ENCODE results near the gene RXRA.

Gene RXRA

DNA sequence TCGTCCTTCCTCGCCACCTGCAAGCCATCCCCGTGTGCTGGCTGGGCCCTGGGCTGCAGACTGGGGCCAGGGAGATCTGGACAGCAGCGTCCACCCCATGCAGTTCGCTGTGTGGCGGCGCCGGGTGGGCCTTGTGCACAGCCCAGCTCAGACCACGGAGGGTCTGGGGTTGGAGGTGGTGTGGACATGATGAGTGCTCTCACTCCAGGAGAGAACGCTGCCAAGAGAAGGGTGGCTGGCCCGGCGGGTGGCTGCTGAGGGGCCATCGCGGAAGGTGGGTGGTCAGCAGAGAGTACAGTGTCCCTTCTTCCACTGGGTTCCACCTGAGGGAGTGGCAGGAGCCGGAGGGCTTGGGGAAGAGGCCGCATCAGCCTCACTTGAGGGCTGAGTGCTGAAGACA is 44.4 kb downstream of the RXRA start:
- no peak for DNase-seq

DNA sequence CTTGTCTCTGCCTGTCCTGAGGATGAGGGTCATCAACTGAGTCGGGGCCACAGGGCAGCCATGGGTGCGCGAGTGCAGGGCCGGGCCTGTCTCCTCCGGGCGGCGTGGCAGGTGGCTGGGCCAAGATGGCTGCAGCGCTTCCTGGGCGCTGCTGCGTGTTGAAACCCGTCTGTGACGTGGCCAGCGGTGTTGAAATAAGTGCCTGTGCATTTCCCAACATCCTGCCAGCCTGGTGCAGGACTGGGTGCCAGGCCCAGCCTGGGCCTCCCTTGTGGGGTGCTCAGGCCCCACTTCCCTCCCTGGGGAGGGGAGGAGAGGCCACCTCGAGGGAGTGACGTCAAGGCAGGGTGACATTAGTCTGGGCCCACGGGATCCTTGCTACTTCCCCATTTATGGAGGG is 45.5 kb downstream of the RXRA start:
- DNase-seq: no peak

DNA sequence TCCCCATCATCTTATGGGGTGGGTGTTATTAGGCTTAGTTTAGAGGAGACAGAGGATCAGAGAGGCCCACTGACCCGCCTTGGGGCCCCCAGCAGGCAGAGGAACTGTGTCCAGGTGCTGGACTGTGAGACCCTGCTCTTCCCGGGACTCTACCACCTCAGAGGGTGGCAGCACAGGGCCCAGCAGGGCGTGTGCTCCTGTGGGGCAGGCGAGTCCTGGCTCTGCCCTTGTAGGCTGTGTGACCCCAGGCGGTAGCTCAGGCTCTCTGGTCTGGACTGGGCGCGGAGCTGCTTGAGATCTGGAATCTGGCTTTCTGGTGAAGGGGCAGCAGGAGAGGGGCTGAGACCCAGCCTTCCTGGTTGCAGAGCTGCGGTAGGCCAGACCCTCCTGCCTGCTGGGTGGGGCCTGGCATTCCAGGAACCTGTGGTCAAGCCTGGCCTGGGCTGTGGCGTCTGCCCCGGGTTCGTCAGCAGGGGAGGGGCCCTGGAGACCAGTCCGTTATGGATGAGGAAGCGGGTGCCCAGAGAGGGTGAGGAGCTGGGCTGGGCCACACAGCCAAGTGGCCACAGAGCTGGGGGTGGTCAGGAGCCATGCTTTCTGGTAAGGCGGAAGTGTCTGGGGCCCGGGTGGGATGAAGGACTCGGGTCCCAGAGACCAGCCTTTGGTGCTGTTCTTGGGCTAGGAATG is 46.5 kb downstream of the RXRA start:
- no peak for DNase-seq

DNA sequence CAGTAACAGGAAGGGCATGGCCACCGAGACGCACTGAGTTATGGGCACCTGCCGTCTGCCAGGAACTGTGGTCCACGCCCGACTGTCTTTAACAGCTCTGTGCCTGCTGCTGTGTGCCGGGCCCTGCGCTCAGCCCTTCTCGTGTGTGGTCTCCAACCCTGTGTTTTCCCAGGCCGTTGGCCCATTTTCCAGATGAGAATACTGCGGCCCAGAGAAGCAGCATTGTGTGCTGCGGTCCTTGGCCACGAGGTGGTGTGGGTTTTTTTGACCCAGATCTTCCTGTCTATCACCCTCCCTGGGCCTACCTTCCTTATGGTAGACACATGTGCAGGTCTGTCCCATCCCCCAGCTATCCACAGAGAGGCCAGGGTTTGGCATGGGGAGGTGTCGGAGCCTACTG is 47.0 kb downstream of the RXRA start:
- DNase-seq: no peak

DNA sequence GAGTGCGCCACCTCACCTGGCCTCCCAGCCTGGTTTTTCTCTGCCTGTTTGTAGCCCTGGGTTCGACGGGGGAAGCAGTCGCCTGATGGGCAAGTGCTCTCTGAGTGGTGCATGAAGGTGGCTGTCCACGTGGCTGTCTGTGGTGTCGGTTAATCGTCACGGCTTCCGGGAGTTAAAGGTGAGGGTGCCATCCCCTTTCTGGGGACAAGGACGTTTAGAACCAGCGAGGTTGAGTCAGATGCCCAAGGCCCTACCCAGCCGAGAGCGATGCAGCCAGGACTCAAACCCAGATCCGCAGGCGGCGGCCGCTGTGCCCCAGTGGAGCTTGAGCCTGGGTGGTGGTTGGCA is 47.7 kb downstream of the RXRA start:
- no peak for DNase-seq

DNA sequence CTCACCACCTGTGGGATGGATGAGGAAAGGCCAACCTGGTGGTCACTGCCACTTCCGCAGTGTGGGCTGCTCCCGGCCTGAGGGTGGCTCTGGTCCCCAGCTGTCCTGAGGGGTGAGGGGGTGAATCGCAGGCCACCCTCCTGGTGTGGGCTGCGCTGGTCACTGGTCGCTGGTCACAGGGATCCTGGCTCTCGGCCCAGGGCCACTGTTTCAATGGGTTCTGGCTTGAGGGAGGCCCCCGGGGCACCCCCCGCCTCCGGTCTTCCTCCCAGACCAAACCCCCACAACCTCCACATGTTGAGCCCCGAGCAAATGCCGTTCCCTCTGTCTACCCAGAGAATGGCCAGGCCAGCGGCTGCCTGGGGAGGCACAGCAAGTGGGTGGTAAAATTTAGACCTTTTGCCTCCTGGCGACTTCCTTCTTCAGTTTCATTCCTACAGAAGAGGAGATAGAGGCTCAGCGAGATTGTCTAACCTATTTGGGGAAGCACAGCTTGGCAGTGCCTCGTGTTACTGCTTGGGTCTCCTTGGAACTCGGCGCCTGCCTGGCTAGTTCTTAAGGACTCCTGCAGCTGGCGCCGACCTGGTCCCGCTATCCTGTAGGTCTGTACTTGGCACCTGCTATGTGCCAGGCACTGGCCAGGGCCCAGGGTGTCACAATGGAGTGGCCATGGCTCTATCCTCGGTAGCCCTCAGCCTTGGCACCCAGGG is 48.2 kb downstream of the RXRA start:
- no peak for DNase-seq

DNA sequence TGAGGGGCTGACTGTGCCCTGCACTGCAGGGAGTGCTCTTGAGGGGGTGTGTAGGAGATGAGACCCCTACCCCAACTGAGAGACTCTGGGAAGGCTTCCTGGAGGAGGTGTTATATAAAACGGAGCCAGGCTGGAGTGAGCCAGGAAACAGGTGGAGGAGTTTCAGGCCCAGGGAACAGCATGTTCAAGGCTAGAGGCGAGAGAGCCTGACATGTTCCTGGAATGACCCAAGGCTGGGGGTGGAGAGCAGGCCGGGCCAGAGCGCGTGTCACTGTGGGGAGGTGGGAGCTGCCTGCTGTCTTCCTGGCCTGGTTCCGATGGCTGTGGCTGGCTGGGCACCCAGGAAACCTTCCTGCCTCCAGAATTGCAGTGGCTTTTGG is 48.7 kb downstream of the RXRA start:
- no peak for DNase-seq

DNA sequence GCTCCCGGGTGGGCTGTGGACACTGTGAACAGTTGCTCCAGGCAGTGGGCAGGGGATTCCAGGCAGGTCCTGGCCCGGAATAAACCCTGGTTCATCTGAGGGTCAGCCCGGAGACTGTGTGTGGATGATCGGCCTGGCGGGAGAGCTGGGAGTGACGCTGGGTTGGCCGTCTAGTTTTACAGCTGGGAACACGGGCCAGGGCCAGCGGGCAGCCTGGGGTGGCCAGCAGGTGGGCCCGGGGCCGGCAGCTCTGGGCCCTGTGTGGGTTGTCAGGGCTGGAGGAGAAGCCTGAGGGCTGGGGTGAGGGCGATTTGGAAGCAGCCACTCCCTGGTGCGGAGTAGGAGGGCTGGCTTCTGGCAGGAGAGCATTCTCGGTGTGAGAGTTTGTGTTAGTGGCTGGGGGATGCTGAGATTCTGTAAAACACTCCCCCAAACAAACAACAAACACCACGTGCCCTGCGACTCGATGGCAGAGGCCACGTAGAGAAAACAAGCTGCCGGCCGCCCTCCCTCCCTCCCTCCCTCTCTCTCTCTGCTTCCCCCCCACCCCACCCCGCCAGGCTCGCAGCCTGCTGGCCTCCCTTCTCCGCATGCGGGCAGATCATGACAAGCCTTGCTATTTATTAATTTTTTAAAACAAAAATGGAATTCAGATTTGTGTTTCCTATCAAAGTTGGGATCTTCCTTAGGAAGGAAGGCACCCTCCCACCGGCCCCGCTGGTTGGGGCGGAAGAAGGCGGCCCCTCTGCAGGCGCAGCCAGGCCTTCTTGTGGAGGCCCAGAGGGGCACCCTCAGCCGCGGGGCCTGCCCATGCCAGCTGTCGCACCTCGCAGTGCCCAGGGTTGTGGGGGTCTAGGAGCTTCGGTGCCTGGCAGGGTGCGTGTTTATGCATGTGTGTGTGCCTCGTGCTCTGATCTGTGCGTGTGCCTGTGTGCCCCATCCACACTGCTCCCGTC is 49.5 kb downstream of the RXRA start:
- no peak for DNase-seq

DNA sequence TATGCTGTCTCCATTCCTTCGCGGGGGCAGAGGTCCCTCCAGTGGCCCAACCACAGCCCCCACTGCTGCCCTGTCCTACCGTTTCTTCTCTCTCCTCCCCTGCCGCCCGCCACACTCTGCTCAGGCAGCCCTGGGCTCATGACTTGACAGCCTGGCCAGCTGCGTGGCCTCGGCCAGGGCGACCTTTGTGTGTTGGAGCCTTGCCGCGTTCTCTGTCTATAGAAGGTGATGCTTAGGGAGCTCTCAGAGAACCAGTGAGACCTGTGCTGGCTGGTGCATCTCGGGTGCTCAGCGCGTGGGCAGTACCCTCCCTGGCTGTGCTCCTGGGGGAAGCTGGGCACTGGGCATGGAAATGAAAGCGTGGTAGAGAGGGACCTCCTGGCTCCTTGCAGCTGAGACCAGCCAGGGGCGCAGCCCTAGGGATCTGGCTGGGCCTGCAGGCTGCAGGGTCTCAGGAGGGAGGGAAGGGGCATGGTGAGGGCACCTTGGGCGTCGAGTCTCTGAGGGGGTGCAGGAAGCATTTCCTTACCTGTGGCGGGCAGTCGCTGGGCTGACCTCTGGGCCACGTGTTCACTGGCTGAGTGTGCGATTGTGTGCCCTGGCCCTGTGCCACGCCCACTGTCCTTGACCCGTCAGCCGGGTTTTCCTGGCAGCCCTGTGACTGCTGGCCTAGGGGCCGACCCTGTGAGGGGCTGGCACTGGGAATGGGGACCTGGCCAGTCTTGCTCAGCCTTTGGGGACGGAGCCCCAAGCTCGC is 50.3 kb downstream of the RXRA start:
- no peak for DNase-seq

DNA sequence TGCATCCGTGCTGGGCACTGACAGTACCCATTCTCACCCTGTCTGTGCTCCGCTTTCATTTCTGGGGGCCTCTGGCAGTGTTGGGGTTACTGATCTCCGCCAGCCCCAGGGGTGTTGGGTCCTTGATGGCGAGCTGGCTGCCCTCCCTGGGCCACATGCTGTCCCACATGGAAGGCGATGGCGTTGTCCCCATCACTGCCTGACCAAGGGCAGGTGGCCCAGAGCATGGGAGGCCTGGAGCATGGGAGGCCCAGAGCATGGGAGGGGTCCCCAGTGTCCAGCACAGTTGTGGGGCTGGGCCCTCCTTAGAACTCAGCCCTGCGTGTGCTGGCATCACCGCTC is 50.9 kb downstream of the RXRA start:
- DNase-seq: no peak

DNA sequence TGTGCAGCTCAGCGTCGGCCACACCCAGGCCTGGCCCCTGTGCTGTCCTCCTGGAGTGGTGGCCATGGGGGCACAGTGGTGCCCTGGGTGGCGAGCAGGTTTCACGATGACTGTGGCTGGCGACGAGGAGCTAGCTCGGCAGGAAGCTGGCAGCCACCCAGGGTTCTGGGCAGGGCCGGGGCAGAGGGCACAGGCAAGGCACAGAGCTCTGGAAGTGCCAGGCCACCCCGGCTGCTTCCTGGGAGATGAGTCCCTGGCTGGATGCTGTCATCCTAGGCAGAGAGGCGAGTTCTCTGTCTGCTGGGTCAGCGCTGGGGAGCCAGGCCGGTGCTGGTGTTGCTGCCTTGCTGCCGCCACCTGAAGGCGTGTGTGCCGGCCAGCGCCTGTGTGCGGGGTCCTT is 51.7 kb downstream of the RXRA start:
- no peak for DNase-seq

DNA sequence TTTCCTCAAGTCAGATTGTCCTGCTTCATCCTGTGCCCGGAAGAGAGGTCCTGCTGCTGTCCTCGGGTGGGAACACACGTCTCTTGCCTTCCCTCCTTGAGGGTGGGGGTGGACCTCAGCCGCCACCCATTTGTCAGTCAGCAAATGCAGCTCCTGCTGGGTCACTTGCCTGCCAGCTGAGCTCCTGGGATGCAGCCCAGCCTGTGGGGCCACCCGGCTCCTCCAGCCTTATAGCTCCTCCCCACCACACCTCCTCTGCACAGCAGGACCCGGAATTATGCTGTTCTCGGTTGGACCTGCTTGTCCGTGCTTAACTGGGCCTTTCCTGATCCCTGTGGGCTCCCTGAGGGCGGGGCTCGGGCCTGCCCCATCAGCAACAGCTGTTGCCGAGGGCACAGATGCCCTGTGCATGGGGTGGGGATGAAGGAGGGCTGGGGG is 52.7 kb downstream of the RXRA start:
- no peak for DNase-seq

DNA sequence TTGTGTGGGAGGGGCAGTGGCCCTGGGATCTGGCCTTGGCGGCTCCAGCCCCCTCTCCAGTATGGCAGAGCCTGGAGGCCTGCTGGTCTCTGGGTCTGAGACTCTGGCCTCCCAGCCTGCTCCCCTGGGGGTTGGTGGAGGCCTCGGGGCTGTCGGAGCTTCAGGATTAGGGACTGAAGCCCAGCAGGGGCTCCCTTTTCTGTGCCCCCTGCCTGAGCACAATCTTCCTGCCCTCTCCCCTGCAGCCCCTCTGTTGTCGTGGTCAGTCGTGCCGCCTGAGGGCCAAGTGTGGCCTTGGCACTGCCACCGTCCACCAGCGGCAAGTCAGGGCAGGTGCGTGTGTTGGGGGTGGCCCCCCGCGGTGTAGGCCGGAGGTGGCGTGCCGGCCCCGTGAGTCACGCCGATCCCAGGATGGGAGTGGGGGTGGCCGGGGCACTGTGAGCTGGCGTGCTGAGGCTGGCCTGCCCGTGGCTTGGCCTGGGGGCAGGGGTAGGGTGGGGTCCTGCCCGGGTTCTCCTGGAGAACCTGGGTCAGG is 53.6 kb downstream of the RXRA start:
- DNase-seq: no peak

DNA sequence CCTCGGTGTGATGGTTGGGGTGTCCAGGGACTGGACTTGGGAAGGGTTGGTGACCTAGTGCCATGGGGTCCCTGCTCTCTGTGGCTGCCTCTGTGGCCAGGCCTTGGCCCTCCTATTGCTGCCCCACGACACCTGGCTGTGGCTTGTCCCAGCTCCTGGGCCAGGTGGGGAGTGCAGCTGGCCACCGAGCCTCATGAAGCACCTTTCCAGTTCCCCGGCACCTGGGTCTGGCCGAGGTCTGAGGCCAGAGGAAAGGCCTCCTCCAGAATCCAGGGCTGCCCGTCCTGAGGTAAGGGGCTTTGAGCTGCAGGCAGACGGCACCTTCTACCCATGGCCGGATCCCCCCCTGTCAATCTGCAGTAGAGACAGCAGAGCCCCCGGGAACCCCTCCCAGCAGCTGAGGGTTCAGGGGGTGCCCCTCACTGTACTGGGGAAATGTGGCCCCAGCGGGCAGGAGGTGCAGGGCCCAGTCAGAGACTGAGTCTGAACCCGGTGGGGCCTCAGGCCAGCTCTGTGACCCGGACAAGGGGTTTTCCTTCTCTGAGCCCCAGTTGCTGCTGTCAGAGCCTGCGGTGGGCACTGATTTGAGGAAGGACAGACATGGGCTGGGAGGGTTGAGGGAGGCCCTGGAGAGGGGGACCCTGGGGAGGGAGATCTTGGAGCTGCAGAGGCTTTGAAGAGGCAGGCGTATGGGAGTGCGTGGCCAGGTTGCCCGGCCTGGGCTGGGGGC is 54.5 kb downstream of the RXRA start:
- no peak for DNase-seq

DNA sequence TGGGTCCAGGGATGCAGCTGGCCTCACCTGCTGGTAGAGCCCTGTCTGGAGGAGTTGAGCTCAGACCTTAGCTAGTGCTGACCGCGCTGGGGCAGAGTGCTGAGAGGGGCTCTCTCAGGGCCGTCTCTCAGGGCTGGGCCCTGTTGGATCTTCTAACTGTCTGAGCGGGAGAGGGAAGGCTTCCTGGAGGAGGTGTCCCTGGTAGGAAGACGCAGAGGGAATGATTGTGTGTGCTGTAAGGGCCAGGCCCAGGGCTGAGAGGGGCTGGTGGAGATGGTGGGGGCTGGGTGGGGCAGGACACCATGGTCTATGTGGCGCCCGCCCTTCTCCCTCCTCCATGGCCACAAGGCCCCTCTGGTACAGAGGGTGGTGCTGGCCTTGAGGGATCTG is 55.0 kb downstream of the RXRA start:
- DNase-seq: no peak

DNA sequence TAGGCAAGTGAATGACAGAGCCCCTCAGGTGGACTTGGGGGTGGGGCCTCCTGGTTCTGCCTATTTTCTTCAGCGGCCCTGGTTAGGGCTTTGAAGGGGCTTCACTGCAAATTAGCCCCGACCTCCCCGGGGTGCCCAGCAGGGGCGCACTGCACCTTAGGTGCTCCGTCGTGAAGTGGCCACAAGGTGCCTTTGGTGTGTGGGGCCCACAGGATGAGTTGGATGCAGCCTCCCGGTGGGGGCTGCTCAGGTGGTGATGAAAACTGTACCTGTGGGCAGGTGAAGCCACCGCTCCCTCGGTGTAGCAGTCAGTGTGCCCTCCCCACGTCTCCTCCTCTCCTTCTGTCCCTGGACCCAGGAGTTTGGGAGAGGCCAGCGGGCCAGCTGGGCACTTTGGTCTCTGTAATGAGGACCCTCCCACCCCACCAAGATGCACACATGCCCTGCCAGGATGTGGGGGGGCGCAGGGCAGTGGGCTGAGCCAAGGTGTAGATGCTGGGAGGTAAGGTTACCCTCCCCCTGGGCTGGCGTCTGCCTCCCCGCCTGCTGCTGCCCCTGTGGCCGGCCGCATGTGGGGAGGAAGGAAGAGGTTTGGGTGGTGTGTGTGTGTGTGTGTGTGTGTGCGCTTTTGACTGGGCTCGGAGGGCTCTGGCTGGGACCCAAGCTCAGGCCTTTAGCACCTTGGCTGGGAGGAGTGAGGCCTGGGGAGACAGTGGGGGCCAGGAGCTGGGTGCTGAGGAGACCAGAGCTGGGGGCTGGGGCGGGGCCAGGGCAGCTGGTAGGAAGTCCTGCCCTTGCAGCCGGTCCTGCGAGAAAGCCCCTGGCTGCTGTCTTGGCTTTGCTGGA is 55.6 kb downstream of the RXRA start:
- no peak for DNase-seq

DNA sequence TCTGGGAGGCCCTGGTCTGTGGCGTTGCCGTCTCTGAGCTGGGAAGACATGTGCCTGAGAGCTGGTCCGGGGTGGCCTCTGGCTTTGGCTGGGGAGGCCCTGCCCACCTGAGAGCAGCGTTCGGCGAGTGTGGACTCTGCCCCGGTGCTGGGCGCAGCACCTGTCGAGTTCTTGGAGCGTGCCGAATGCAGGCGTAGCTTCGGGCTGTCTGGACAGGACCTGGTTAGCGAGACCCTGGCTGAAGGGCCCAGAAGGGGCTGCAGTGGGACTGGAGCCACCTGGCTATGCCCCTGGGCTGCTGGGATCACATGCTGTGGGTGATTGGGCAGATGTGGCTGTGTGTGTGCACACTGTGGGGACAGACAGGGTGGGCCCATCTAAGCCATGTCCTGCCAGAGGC is 56.5 kb downstream of the RXRA start:
- DNase-seq: no peak

DNA sequence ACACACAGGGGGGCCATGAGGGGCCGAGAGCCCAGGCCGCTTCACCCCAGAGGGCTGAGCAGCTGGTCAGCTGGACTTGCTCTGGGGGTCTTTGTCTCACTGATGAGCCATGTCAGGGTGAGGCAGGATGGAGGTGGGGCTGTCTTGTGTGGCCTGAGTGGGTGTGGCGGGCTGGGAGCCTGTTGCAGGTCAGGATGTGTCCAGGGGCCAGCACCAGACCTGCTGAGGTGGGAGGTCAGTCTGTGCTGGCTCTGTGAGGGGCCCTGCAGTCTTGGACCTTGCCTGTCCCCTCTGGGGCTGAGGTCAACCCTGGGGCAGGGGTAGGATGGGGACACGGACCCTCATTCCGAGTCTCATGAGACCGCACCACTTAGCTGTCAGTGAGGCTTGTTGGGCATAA is 56.9 kb downstream of the RXRA start:
- DNase-seq: no peak

DNA sequence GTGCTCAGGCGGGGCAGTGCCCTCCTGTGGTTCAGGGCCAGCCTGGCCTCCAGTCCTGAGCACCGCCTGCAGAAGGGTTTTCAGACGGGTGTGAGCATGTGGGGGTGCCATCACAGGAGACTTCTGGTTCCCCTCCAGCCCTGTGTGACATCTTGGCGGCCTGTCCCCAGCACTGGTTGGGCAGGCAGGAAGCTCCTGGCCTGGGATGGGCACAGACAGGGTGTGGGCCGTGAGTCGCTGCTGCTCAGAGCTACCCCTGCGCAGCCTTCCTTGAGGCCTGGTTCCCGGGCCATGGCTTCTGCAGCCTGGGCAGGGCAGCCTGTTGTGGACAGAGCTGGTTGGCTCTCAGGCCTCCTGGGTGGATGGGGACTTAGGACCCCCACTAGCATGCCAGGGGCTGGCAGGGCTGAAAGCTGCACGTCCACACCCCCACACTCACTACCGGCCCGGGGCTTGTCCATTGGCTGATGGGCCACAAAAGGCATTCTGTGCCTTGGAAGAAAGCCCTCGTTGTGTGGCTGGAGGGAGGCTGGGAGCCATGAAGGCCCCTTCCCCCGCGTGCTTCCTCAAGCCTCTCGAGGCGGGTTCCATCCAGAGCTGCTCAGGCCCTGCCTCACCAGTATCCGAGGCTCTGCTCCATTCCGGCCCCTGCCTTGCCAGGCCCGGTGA is 58.7 kb downstream of the RXRA start:
- DNase-seq: no peak

DNA sequence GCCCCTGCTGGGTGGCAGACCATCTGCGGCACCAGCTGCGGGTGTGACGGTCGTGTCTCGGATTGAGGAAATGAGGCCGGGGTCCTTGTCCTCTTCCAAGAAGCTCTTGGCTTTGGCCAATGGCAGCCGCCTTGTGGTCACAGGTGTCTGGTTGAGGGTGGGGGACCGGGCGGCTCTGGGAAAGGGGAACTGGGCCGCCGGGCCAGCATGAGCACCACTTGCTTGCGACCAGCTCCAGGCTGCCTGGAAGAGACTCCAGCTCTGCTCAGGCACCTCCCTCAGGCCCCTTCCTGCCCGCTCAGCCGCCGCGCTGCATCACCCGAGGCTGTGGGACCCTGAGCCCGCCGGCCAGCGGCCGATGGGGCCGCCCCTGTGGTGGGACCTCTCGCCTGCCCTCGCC is 59.7 kb downstream of the RXRA start:
- no peak for DNase-seq

All from activated CD4-positive, alpha-beta T cell treated with anti-CD3 and anti-CD28 coated beads for 1 hour (primary cell).